ENCODE results near the gene CAMK4. TPM values are rescaled to one million over a fixed set of nuclear protein-coding genes. Genes with fewer than 3 reads are reported as not detected.

The CAMK4 gene
- total and polyA plus RNA-seq, 11 donors = 0.02 to 3.7 (median 0.32) TPM; not detected in 3

- TF ChIP-seq POLR2A (IDR thresholded peaks at IDR 0.05) (no peak), CTCF (IDR thresholded peaks at IDR 0.05) (no peak)
- no peaks in the 10 kb centered on the region for H3K27me3 ChIP-seq
- WGBS, 4 donors = 94 to 99% (median 97%) methylated on average over 2 of the region's 2 CpGs
- H3K9me3 ChIP-seq = no peaks in the 10 kb centered on the region
- ATAC-seq = no peak
- H3K4me1 ChIP-seq = no peaks in the 10 kb centered on the region
- intact Hi-C loops (cut with DNase I) = no loop called here
- H3K36me3 ChIP-seq = no peaks in the 10 kb centered on the region
- no peak for DNase-seq
- H3K27ac ChIP-seq = no peak overlapping the region
- no peak overlapping the region for H3K4me3 ChIP-seq
Measured at GRCh38 chr5:111478898-111479297, 254.7 kb downstream of the CAMK4 start.

- Histone ChIP-seq H3K4me1 (no peaks in the 10 kb centered on the region), H3K9me3 (no peaks in the 10 kb centered on the region), H3K27ac (no peak overlapping the region), H3K27me3 (no peaks in the 10 kb centered on the region), H3K36me3 (no peaks in the 10 kb centered on the region), H3K4me3 (no peak overlapping the region)
- TF ChIP-seq POLR2A (IDR thresholded peaks at IDR 0.05) (no peak), CTCF (IDR thresholded peaks at IDR 0.05) (no peak)
- 57 to 71% (median 67%) methylated on average over 4 of the region's 4 CpGs for WGBS, 4 donors
- ATAC-seq (no peak), DNase-seq (no peak)
- intact Hi-C loops (cut with DNase I) = no loop called here
Measured at GRCh38 chr5:111480346-111480745, 256.2 kb downstream of the CAMK4 start.

GRCh38 chr5:111486055-111486454 lies 261.9 kb downstream of the CAMK4 start:
- intact Hi-C loops (cut with DNase I) = no loop called here
- TF ChIP-seq CTCF (IDR thresholded peaks at IDR 0.05) (no peak), POLR2A (IDR thresholded peaks at IDR 0.05) (no peak)
- ATAC-seq (no peak), DNase-seq (no peak)
- H3K4me1 ChIP-seq = no peaks in the 10 kb centered on the region
- H3K4me3 ChIP-seq = no peak overlapping the region
- H3K36me3 ChIP-seq = no peaks in the 10 kb centered on the region
- no peaks in the 10 kb centered on the region for H3K27me3 ChIP-seq
- peak overlapping the region in 1 of 12 donors; percentile 30 for H3K27ac ChIP-seq
- H3K9me3 ChIP-seq = no peaks in the 10 kb centered on the region
- WGBS, 4 donors = 46 to 54% (median 49%) methylated on average over 2 of the region's 2 CpGs

- ATAC-seq (no peak), DNase-seq (no peak)
- TF ChIP-seq POLR2A (IDR thresholded peaks at IDR 0.05) (no peak), CTCF (IDR thresholded peaks at IDR 0.05) (no peak)
- intact Hi-C loops (cut with DNase I) = no loop called here
- Histone ChIP-seq H3K4me3 (no peak overlapping the region), H3K27me3 (no peaks in the 10 kb centered on the region), H3K36me3 (no peaks in the 10 kb centered on the region), H3K27ac (no peak overlapping the region), H3K4me1 (no peaks in the 10 kb centered on the region), H3K9me3 (no peaks in the 10 kb centered on the region)
Measured at GRCh38 chr5:111486926-111487325, 262.7 kb downstream of the CAMK4 start.
